Panc1 (cell line): ENCODE data around the gene ATL2.

Experiments used
- POLR2AphosphoS5 ChIP-seq: IDR thresholded peaks from 2 replicates; pipeline ENCODE4 v1.6.1; 2012; ENCODE audit warnings: mild to moderate bottlenecking, low read depth, low read length, moderate library complexity
- TCF7L2 ChIP-seq: IDR thresholded peaks from 2 replicates; pipeline ENCODE4 v1.6.1; 2011; ENCODE audit warnings: mild to moderate bottlenecking, low read depth, low read length, inconsistent platforms
- TF ChIP-seq, protein P1 (sequence below): fragments of 450-650 bp; IDR thresholded peaks from 2 replicates; pipeline ENCODE4 v1.5.1; 2017; ENCODE audit warnings: mild to moderate bottlenecking

- TF ChIP-seq, protein P1, sequence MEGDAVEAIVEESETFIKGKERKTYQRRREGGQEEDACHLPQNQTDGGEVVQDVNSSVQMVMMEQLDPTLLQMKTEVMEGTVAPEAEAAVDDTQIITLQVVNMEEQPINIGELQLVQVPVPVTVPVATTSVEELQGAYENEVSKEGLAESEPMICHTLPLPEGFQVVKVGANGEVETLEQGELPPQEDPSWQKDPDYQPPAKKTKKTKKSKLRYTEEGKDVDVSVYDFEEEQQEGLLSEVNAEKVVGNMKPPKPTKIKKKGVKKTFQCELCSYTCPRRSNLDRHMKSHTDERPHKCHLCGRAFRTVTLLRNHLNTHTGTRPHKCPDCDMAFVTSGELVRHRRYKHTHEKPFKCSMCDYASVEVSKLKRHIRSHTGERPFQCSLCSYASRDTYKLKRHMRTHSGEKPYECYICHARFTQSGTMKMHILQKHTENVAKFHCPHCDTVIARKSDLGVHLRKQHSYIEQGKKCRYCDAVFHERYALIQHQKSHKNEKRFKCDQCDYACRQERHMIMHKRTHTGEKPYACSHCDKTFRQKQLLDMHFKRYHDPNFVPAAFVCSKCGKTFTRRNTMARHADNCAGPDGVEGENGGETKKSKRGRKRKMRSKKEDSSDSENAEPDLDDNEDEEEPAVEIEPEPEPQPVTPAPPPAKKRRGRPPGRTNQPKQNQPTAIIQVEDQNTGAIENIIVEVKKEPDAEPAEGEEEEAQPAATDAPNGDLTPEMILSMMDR, result no peak
- TF ChIP-seq POLR2AphosphoS5 (no peak), TCF7L2 (no peak)
These were observed 29.0 kb upstream of the ATL2 start for GRCh38 chr2:38405917-38406596.
